Measurements from ENCODE around the gene MRPS11. TPM values are rescaled to one million over a fixed set of nuclear protein-coding genes. Genes with fewer than 3 reads are reported as not detected.

MRPS11 gene
- total RNA-seq, 1 experiment from 2014 or later = 47.4 TPM

- ATAC-seq (no peak), DNase-seq (ENCODE audit: low read depth, low spot score) (no peak)
- no TSS peak for BruUV-seq (replicated peaks)
- Histone ChIP-seq H3K9me2 (ENCODE audit: insufficient read depth) (no peaks in the 10 kb centered on the region), H3K4me1 (ENCODE audit: control insufficient read depth in 1 of 2, insufficient read depth in 2 of 2, low read length in 2 of 2) (no peaks in the 10 kb centered on the region), H3K4me2 (ENCODE audit: low read length) (no peak overlapping the region), H3K27ac (ENCODE audit: low read depth, low read length) (no peak overlapping the region), H3K27me3 (ENCODE audit: insufficient read depth, low read length) (peaks cover 67% of the 10 kb centered on the region), H3K79me2 (ENCODE audit: insufficient read depth, low read length) (no peaks in the 10 kb centered on the region), H3K9ac (ENCODE audit: low read length) (no peak overlapping the region), H3K4me3 (replicated peaks in 1 of 2; ENCODE audit: low read depth in 1 of 2, low read length in 2 of 2) (no peak overlapping the region), H4K20me1 (ENCODE audit: insufficient read depth) (no peaks in the 10 kb centered on the region), H3K9me3 (ENCODE audit: control insufficient read depth in 1 of 2, insufficient read depth in 1 of 2, low read depth in 1 of 2, low read length in 2 of 2) (no peaks in the 10 kb centered on the region), H3K36me3 (ENCODE audit: control insufficient read depth in 1 of 2, insufficient read depth in 2 of 2, low read length in 2 of 2) (no peaks in the 10 kb centered on the region), H2AFZ (ENCODE audit: low read depth, low read length, poor library complexity, severe bottlenecking) (no peak overlapping the region)
- ChIA-PET CTCF (no interaction called here), RAD21 (ENCODE audit: low non-redundant PET in 1 of 2, low total read pairs in 2 of 2, uncharacterized antibody in 2 of 2, unreplicated experiment in 2 of 2) (no interaction called here), POLR2A (no interaction called here)
- TF ChIP-seq, protein P1, sequence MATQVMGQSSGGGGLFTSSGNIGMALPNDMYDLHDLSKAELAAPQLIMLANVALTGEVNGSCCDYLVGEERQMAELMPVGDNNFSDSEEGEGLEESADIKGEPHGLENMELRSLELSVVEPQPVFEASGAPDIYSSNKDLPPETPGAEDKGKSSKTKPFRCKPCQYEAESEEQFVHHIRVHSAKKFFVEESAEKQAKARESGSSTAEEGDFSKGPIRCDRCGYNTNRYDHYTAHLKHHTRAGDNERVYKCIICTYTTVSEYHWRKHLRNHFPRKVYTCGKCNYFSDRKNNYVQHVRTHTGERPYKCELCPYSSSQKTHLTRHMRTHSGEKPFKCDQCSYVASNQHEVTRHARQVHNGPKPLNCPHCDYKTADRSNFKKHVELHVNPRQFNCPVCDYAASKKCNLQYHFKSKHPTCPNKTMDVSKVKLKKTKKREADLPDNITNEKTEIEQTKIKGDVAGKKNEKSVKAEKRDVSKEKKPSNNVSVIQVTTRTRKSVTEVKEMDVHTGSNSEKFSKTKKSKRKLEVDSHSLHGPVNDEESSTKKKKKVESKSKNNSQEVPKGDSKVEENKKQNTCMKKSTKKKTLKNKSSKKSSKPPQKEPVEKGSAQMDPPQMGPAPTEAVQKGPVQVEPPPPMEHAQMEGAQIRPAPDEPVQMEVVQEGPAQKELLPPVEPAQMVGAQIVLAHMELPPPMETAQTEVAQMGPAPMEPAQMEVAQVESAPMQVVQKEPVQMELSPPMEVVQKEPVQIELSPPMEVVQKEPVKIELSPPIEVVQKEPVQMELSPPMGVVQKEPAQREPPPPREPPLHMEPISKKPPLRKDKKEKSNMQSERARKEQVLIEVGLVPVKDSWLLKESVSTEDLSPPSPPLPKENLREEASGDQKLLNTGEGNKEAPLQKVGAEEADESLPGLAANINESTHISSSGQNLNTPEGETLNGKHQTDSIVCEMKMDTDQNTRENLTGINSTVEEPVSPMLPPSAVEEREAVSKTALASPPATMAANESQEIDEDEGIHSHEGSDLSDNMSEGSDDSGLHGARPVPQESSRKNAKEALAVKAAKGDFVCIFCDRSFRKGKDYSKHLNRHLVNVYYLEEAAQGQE (IDR thresholded peaks at IDR 0.05; ENCODE audit: low read depth) = no peak
- TF ChIP-seq EZH2 (IDR thresholded peaks at IDR 0.05) (no peak), SRF (IDR thresholded peaks at IDR 0.05; ENCODE audit: low read depth) (no peak), JUND (IDR thresholded peaks at IDR 0.05) (no peak), ELF1 (IDR thresholded peaks at IDR 0.05; ENCODE audit: borderline replicate concordance, low read depth) (no peak), TCF7L2 (IDR thresholded peaks at IDR 0.05; ENCODE audit: borderline replicate concordance, extremely low read depth, insufficient read depth, insufficient read length) (no peak), SP1 (IDR thresholded peaks at IDR 0.05; ENCODE audit: low read depth) (no peak), FOSL1 (IDR thresholded peaks at IDR 0.05; ENCODE audit: low read depth) (no peak), RAD21 (IDR thresholded peaks at IDR 0.05; ENCODE audit: low read depth) (no peak), ZNF274 (IDR thresholded peaks at IDR 0.05; ENCODE audit: low read depth, low read length) (no peak), ZFX (IDR thresholded peaks at IDR 0.05) (no peak), ZBTB33 (IDR thresholded peaks at IDR 0.05; ENCODE audit: extremely low read depth, insufficient replicate concordance, low read length) (no peak)
- intact Hi-C loops (cut with micrococcal nuclease) = no loop called here
These were observed 37.5 kb upstream of the MRPS11 start for GRCh38 chr15:88430051-88430450.

Data from HCT116 (cell line).